ENCODE measurements around the gene RBMX. TPM values are rescaled to one million over a fixed set of nuclear protein-coding genes. Genes with fewer than 3 reads are reported as not detected.
A peak's percentile ranks its signal among the peaks of the same experiment; 100 is the strongest.

The RBMX gene
- total RNA-seq, 1 donor from 2014 or later = 77.2 TPM

GRCh38 chrX:136870064-136870463 is 10.5 kb downstream of the RBMX start:
- peaks cover 67% of the 10 kb centered on the region for H3K36me3 ChIP-seq
- H3K27ac ChIP-seq (replicated peaks) = no peak overlapping the region
- H3K27me3 ChIP-seq (ENCODE audit: low read depth) = no peaks in the 10 kb centered on the region
- DNase-seq = no peak
- peaks cover 37% of the 10 kb centered on the region for H3K4me1 ChIP-seq
- TF ChIP-seq CTCF (IDR thresholded peaks at IDR 0.05; ENCODE audit: borderline replicate concordance) = no peak
- H3K4me3 ChIP-seq = no peak overlapping the region
- no peaks in the 10 kb centered on the region for H3K9me3 ChIP-seq (replicated peaks)
- intact Hi-C loops (cut with micrococcal nuclease) = no loop called here

- intact Hi-C loops (cut with micrococcal nuclease) = no loop called here
- Histone ChIP-seq H3K9me3 (replicated peaks) (no peaks in the 10 kb centered on the region), H3K4me3 (no peak overlapping the region), H3K36me3 (peaks cover 56% of the 10 kb centered on the region), H3K27ac (replicated peaks) (no peak overlapping the region), H3K27me3 (ENCODE audit: low read depth) (no peaks in the 10 kb centered on the region), H3K4me1 (peaks cover 37% of the 10 kb centered on the region)
- DNase-seq = no peak
- TF ChIP-seq CTCF (IDR thresholded peaks at IDR 0.05; ENCODE audit: borderline replicate concordance) = no peak
These were observed 12.1 kb downstream of the RBMX start for GRCh38 chrX:136868283-136869055.

GRCh38 chrX:136867518-136867917 is 13.0 kb downstream of the RBMX start:
- DNase-seq = no peak
- Histone ChIP-seq H3K27ac (replicated peaks) (peak overlapping the region; percentile 46), H3K9me3 (replicated peaks) (no peaks in the 10 kb centered on the region), H3K27me3 (ENCODE audit: low read depth) (no peaks in the 10 kb centered on the region), H3K4me3 (no peak overlapping the region), H3K36me3 (peaks cover 57% of the 10 kb centered on the region), H3K4me1 (peaks cover 37% of the 10 kb centered on the region)
- TF ChIP-seq CTCF (IDR thresholded peaks at IDR 0.05; ENCODE audit: borderline replicate concordance) = no peak
- intact Hi-C loops (cut with micrococcal nuclease) = no loop called here

- no peak for TF ChIP-seq CTCF (IDR thresholded peaks at IDR 0.05; ENCODE audit: borderline replicate concordance)
- no peaks in the 10 kb centered on the region for H3K27me3 ChIP-seq (ENCODE audit: low read depth)
- peaks cover 37% of the 10 kb centered on the region for H3K4me1 ChIP-seq
- intact Hi-C loops (cut with micrococcal nuclease) = no loop called here
- DNase-seq = no peak
- peak overlapping the region; percentile 46 for H3K27ac ChIP-seq (replicated peaks)
- no peaks in the 10 kb centered on the region for H3K9me3 ChIP-seq (replicated peaks)
- H3K36me3 ChIP-seq = peaks cover 57% of the 10 kb centered on the region
- no peak overlapping the region for H3K4me3 ChIP-seq
These were observed 13.4 kb downstream of the RBMX start for GRCh38 chrX:136867096-136867491.

- H3K27me3 ChIP-seq (ENCODE audit: low read depth) = no peaks in the 10 kb centered on the region
- TF ChIP-seq CTCF (IDR thresholded peaks at IDR 0.05; ENCODE audit: borderline replicate concordance) = no peak
- intact Hi-C loops (cut with micrococcal nuclease) = no loop called here
- no peak overlapping the region for H3K4me3 ChIP-seq
- no peaks in the 10 kb centered on the region for H3K9me3 ChIP-seq (replicated peaks)
- H3K36me3 ChIP-seq = peaks cover 56% of the 10 kb centered on the region
- peak overlapping the region; percentile 46 for H3K27ac ChIP-seq (replicated peaks)
- DNase-seq = no peak
- peaks cover 37% of the 10 kb centered on the region for H3K4me1 ChIP-seq
These were observed 14.0 kb downstream of the RBMX start for GRCh38 chrX:136866337-136867095.
